Measurements from ENCODE around the gene FAM209A. TPM values are rescaled to one million over a fixed set of nuclear protein-coding genes. Genes with fewer than 3 reads are reported as not detected.

FAM209A gene
- total RNA-seq, 2 experiments from 2014 or later, result 6.4 to 7.1 TPM

- peaks cover 35% of the 10 kb centered on the region for H3K27me3 Mint-ChIP-seq
- no peaks in the 10 kb centered on the region for H3K9me3 Mint-ChIP-seq
- Histone ChIP-seq H3K4me3 (ENCODE audit: low read length) (no peak overlapping the region), H3K36me3 (ENCODE audit: insufficient read depth, low read length) (no peaks in the 10 kb centered on the region), H3K4me1 (ENCODE audit: insufficient read depth, low read length) (no peaks in the 10 kb centered on the region), H3K27me3 (ENCODE audit: control insufficient read depth in 1 of 2, insufficient read depth in 2 of 2, low read length in 2 of 2) (no peaks in the 10 kb centered on the region), H3K9me3 (ENCODE audit: control insufficient read depth in 1 of 2, insufficient read depth in 1 of 2, low read length in 2 of 2) (no peaks in the 10 kb centered on the region), H3K27ac (ENCODE audit: low read depth in 1 of 2, low read length in 2 of 2) (no peak overlapping the region)
- no peak overlapping the region for H3K4me3 Mint-ChIP-seq
- DNase-seq, result no peak
- ChIA-PET POLR2A (no interaction called here), CTCF (no interaction called here)
- no peak overlapping the region for H3K27ac Mint-ChIP-seq
- intact Hi-C loops (cut with DNase I, micrococcal nuclease), result no loop called here
- no peaks in the 10 kb centered on the region for H3K4me1 Mint-ChIP-seq (ENCODE audit: low read depth)
- no peaks in the 10 kb centered on the region for H3K36me3 Mint-ChIP-seq (ENCODE audit: low read depth)
- no peak for TF ChIP-seq CTCF (IDR thresholded peaks at IDR 0.05)
- ATAC-seq (ENCODE audit: poor library complexity), result no peak
These were observed 49.4 kb downstream of the FAM209A start for GRCh38 chr20:56573986-56574385.

GRCh38 chr20:56574531-56575142 lies 50.1 kb downstream of the FAM209A start:
- no peaks in the 10 kb centered on the region for H3K36me3 Mint-ChIP-seq (ENCODE audit: low read depth)
- no peak overlapping the region for H3K27ac Mint-ChIP-seq
- no peak overlapping the region for H3K27ac ChIP-seq (ENCODE audit: low read depth in 1 of 2, low read length in 2 of 2)
- H3K4me3 Mint-ChIP-seq, result no peak overlapping the region
- ChIA-PET CTCF (no interaction called here), POLR2A (no interaction called here)
- no peaks in the 10 kb centered on the region for H3K9me3 Mint-ChIP-seq
- H3K36me3 ChIP-seq (ENCODE audit: insufficient read depth, low read length), result no peaks in the 10 kb centered on the region
- no peaks in the 10 kb centered on the region for H3K4me1 ChIP-seq (ENCODE audit: insufficient read depth, low read length)
- TF ChIP-seq CTCF (IDR thresholded peaks at IDR 0.05), result no peak
- no peak for ATAC-seq (ENCODE audit: poor library complexity)
- H3K27me3 Mint-ChIP-seq, result peaks cover 32% of the 10 kb centered on the region
- no peaks in the 10 kb centered on the region for H3K9me3 ChIP-seq (ENCODE audit: control insufficient read depth in 1 of 2, insufficient read depth in 1 of 2, low read length in 2 of 2)
- no peaks in the 10 kb centered on the region for H3K27me3 ChIP-seq (ENCODE audit: control insufficient read depth in 1 of 2, insufficient read depth in 2 of 2, low read length in 2 of 2)
- no peak for DNase-seq
- H3K4me1 Mint-ChIP-seq (ENCODE audit: low read depth), result no peaks in the 10 kb centered on the region
- no peak overlapping the region for H3K4me3 ChIP-seq (ENCODE audit: low read length)
- intact Hi-C loops (cut with DNase I, micrococcal nuclease), result loop anchor here (5.0 kb wide), 2 partner anchors 327 to 1892 kb away; partner anchors contain the start of gene MC3R (in 1 of the 2)

- CTCF ChIA-PET, result no interaction called here
- no peak overlapping the region for H3K4me3 ChIP-seq (ENCODE audit: low read length)
- intact Hi-C loops (cut with DNase I, micrococcal nuclease), result loop anchor here (5.0 kb wide), 2 partner anchors 328 to 1893 kb away; partner anchors contain the start of gene MC3R (in 1 of the 2)
- H3K36me3 Mint-ChIP-seq (ENCODE audit: low read depth), result no peaks in the 10 kb centered on the region
- no peaks in the 10 kb centered on the region for H3K9me3 ChIP-seq (ENCODE audit: control insufficient read depth in 1 of 2, insufficient read depth in 1 of 2, low read length in 2 of 2)
- H3K27ac Mint-ChIP-seq, result no peak overlapping the region
- no peaks in the 10 kb centered on the region for H3K9me3 Mint-ChIP-seq
- no peak for ATAC-seq (ENCODE audit: poor library complexity)
- no peaks in the 10 kb centered on the region for H3K4me1 Mint-ChIP-seq (ENCODE audit: low read depth)
- no peaks in the 10 kb centered on the region for H3K4me1 ChIP-seq (ENCODE audit: insufficient read depth, low read length)
- H3K27me3 Mint-ChIP-seq, result peaks cover 27% of the 10 kb centered on the region
- POLR2A ChIA-PET, result no interaction called here
- H3K27ac ChIP-seq (ENCODE audit: low read depth in 1 of 2, low read length in 2 of 2), result no peak overlapping the region
- no peaks in the 10 kb centered on the region for H3K36me3 ChIP-seq (ENCODE audit: insufficient read depth, low read length)
- no peak for TF ChIP-seq CTCF (IDR thresholded peaks at IDR 0.05)
- no peak overlapping the region for H3K4me3 Mint-ChIP-seq
- no peaks in the 10 kb centered on the region for H3K27me3 ChIP-seq (ENCODE audit: control insufficient read depth in 1 of 2, insufficient read depth in 2 of 2, low read length in 2 of 2)
- no peak for DNase-seq
These were observed 50.6 kb downstream of the FAM209A start for GRCh38 chr20:56575157-56575556.

Other genes with a start within 250 kb of the FAM209A start
- gene FAM210B, start 165.8 kb upstream of the FAM209A start, total RNA-seq, result 10 to 100 TPM; 14.4 to 14.7 TPM
- gene AURKA, start 132.5 kb upstream of the FAM209A start, total RNA-seq, result under 1 TPM; 0.25 to 0.36 TPM
- 10 to 100 TPM; 20.7 to 21.8 TPM for gene CSTF1, start 132.1 kb upstream of the FAM209A start, total RNA-seq
- gene CASS4, start 112.5 kb upstream of the FAM209A start, total RNA-seq, result 10 to 100 TPM; 37.0 to 39.8 TPM
- gene RTF2, start 56.1 kb upstream of the FAM209A start, total RNA-seq, result 10 to 100 TPM; 52.7 to 55.2 TPM
- 1 to 10 TPM; 3.1 to 3.9 TPM for gene FAM209B, start 8.5 kb downstream of the FAM209A start, total RNA-seq
- gene TFAP2C, start 104.6 kb downstream of the FAM209A start, total RNA-seq, result not detected